Measurements from ENCODE around the gene DSTN.

The DSTN gene

DNA sequence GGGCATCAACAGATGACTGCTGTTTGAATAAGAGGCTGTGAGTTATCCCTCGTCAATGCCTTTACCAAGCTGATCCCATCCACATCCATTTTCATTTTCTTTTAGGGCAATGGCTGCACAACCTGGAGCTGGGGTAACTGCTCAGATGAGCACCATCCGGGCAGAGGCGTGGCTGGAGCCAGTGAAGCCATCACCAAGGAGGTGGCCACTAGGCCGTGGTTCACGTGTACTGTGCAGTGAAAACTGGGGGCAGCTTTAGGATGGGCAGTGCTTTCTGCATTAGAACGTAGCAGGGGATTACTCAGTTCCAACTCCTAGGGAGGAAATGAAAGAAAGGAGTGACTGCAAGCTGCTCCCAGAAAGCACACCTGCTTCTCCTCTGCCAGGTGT, 60.9 kb downstream of the DSTN start:
- H3K4me3 ChIP-seq (replicated peaks in 1 of 2; ENCODE audit: low read depth in 2 of 2, low read length in 2 of 2): no peak overlapping the region
- DNase-seq (ENCODE audit: low read depth in 2 of 2): no peak
- TF ChIP-seq, protein P1, sequence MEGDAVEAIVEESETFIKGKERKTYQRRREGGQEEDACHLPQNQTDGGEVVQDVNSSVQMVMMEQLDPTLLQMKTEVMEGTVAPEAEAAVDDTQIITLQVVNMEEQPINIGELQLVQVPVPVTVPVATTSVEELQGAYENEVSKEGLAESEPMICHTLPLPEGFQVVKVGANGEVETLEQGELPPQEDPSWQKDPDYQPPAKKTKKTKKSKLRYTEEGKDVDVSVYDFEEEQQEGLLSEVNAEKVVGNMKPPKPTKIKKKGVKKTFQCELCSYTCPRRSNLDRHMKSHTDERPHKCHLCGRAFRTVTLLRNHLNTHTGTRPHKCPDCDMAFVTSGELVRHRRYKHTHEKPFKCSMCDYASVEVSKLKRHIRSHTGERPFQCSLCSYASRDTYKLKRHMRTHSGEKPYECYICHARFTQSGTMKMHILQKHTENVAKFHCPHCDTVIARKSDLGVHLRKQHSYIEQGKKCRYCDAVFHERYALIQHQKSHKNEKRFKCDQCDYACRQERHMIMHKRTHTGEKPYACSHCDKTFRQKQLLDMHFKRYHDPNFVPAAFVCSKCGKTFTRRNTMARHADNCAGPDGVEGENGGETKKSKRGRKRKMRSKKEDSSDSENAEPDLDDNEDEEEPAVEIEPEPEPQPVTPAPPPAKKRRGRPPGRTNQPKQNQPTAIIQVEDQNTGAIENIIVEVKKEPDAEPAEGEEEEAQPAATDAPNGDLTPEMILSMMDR (IDR thresholded peaks at IDR 0.05; ENCODE audit: low read depth, low read length): no peak

DNA sequence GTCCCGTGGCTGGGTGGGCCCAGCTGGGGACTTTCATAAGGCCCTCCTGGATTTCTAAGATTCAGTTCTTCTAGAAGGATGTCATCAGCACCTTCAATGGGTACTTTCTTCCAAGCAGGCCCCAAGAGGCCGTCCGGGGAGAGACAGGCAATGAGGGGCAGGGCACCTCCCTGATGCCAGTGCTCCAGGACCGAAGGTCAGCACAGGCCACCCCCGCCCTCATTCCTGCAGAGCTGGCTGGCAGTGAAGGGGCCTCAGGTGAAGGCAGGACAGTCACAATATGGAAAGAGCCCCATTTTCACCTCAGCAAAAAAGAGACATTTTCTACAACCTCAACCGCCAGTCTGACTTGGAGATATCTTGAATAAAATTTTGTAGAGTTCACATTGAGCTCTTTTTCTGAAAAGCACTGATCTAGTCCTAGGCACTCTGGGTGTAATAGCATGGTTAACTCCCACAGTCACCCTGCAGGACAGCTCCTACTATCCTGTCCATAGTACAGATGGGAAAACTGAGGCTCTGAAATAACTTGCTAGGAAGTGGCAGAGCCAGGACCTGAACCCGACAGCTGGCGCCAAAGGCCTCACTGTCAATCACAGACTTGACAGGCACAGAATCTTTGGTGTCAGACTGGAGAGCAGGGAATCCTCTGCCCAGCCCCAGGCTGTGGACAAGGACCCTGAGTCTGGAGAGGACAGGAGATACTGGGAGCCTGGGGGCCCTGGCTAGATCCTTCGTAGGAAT, 61.9 kb downstream of the DSTN start:
- TF ChIP-seq, protein P1 (IDR thresholded peaks at IDR 0.05; ENCODE audit: low read depth, low read length): no peak
- H3K4me3 ChIP-seq (replicated peaks in 1 of 2; ENCODE audit: low read depth in 2 of 2, low read length in 2 of 2): no peak overlapping the region
- DNase-seq (ENCODE audit: low read depth in 2 of 2): no peak

DNA sequence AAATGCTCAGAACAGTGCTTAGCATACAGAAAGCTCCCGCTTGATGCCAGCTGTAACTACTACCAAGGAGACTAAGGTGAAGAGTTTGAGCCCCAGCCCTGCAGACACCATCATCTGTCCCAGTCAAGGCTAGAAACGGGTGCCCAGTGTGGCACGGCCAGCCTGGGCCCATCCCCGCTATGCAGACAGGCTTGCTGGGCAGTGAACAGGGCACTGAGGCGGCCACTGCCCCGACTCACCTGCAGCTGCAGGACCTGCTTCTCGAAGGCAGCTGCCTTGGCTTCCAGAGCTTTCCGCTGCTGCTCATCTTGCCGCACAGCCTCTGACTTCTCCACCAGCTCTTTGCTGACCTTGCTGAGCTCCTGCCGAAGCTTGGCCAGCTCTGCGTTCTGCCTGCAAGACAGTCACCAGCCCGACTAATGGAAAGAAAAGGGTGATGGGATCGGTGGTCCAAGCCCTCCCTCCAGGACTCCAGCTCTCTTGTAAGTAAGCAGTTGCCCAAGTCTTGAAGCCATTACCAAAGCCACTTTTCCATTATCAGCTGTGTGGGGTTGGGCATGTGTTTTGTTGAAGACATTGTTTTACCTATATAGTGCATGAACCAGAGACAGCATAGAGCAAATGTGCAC, 63.5 kb downstream of the DSTN start:
- no peak overlapping the region for H3K4me3 ChIP-seq (replicated peaks in 1 of 2; ENCODE audit: low read depth in 2 of 2, low read length in 2 of 2)
- DNase-seq (ENCODE audit: low read depth in 2 of 2): no peak
- TF ChIP-seq, protein P1 (IDR thresholded peaks at IDR 0.05; ENCODE audit: low read depth, low read length): no peak

DNA sequence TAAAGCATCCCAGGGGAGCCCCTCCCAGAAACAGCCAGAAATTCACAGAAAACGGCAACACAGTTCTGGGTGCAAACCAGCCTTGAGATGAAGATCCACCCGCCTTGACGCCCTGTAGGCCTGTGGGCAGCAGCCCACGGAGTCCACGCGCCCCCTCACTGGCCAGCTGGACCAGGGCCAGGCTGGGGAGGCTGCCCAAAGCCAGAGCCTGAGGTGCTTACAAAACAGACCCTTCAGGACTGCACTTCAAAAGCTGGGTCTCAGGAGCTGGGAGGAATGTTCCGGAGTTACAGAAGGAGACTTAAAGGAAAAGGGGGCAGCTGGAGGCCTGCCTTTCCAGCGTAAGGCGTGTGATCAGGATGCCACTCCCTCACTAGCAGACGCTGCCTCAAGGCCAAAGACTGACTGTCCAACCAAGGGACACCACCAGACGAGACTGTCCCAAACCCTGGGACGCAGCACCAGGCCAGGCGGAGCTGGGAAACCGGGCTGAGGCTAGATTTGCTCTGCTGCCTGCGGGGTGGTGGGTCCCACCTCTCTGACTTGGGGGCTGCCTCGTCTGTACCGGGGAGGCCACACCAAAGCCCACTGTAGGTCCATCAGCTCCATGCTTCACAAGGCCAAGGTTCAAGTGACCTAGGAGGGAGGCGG, 64.1 kb downstream of the DSTN start:
- no peak overlapping the region for H3K4me3 ChIP-seq (replicated peaks in 1 of 2; ENCODE audit: low read depth in 2 of 2, low read length in 2 of 2)
- no peak for DNase-seq (ENCODE audit: low read depth in 2 of 2)
- TF ChIP-seq, protein P1 (IDR thresholded peaks at IDR 0.05; ENCODE audit: low read depth, low read length): no peak

DNA sequence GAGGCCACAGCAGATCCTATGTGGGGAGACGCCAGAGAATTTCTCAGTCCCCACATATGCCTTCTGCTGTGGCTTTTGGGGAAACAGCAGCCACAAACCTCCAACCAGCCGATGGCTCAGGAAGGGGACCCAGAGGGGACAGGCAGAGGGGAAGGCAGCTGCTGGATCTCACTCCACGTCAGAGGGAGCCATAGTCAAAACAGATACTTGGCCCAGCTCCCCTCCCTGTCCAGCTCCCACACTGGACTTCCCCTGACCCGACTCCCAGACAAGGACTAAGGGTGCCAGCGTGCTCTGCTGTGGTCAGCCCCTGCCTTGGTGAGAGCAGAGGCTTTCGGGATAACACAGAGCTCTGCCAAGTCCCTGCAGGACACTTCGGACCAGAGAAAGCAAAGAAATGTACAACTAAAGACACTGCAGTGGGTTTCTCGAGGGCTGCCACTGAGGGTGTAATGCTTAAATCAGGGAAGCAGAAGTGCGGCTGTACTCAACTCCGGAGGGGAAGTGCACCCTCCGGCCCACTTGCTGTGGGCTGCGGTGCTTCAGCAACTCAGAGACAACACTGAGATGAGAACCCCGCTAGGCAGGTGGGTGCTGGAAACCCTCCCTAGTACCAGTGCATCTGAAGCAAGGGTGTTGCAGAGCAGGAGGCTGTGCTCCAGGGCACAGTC, 64.9 kb downstream of the DSTN start:
- TF ChIP-seq, protein P1 (IDR thresholded peaks at IDR 0.05; ENCODE audit: low read depth, low read length): no peak
- no peak overlapping the region for H3K4me3 ChIP-seq (replicated peaks in 1 of 2; ENCODE audit: low read depth in 2 of 2, low read length in 2 of 2)
- DNase-seq (ENCODE audit: low read depth in 2 of 2): peak in 1 of 2 donors; percentile 45

DNA sequence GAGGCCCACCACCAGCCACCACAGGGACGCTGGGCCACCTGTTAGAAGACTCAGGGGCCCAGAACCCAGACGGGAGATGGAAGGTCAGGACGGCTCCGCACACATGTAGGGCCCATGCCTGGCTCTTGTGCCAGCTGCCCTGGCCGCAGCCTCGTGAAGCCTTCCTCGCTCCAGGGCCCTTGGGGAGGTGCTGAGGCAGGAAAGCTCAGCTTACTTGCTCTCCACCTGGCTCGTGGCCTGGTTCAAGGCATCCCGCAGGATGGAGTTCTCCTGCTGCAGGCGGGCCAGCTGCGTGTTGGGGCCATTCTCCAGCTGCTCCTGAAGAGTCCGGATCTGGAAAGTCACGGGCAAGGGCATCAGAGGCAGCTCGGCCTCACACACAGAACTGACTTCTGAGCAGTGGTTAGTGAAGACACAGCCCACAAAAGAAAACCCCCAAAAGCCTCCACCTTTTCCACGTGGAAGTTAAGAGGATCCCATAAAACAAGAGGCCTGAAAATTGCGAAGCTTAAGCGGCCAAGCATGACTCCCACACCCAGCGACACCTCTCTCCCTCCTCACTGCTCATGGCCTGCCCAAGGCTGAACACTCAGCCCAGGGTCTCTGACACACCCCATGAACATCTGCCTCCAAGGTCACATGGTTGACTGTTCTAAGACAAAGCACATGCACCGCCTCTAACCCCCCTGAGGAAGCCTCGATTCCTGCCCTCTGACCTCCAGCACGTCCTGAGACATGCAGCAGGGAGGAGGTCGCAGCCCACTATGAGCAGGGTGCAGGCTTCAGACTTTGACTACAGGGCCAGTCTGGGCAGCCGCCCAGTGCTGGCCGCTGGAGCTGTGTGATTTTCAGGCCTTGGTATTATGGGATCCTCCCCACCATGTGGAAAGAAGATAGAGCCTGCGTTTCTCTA, 65.7 kb downstream of the DSTN start:
- TF ChIP-seq, protein P1 (IDR thresholded peaks at IDR 0.05; ENCODE audit: low read depth, low read length): no peak
- DNase-seq (ENCODE audit: low read depth in 2 of 2): peak; percentile 25 to 54
- no peak overlapping the region for H3K4me3 ChIP-seq (replicated peaks in 1 of 2; ENCODE audit: low read depth in 2 of 2, low read length in 2 of 2)
